GM23338 (cell line): ENCODE results near the gene WNT6. TPM values are rescaled to one million over a fixed set of nuclear protein-coding genes. Genes with fewer than 3 reads are reported as not detected.

Experiments
- ATAC-seq: fragments of 200-7000 bp; cut with Tn5 transposase; 3 replicates; pipeline ENCODE4 v1.9.1; 2020
- DNase-seq: peaks from one replicate; pipeline ENCODE4 v3.0.0-alpha.2; 2015; ENCODE audit warnings: low spot score
- H2AFZ ChIP-seq: fragments of 200-600 bp; sonication (generic); 2 replicates; pipeline ENCODE4 v1.8.0; 2016; ENCODE audit warnings: antibody characterized with exemption, mild to moderate bottlenecking, moderate library complexity
- H3F3A ChIP-seq: fragments of 200-600 bp; sonication (generic); replicated peaks from 2 replicates; pipeline ENCODE4 v1.8.0; 2017; ENCODE audit warnings: antibody characterized with exemption, mixed run types, low read depth
- H3K27ac ChIP-seq: fragments of 200-600 bp; sonication (generic); 2 replicates; pipeline ENCODE4 v1.6.1; 2016; ENCODE audit warnings: low read depth
- H3K27me3 ChIP-seq: fragments of 200-600 bp; sonication (generic); 2 replicates; pipeline ENCODE4 v1.8.0; 2016; ENCODE audit warnings: mild to moderate bottlenecking, mixed run types, moderate library complexity; ENCODE audit not compliant: insufficient read depth
- H3K36me3 ChIP-seq: fragments of 200-600 bp; sonication (generic); 2 replicates; pipeline ENCODE4 v1.8.0; 2016; ENCODE audit warnings: mild to moderate bottlenecking; ENCODE audit not compliant: insufficient read depth
- H3K4me1 ChIP-seq: fragments of 200-600 bp; sonication (generic); 2 replicates; pipeline ENCODE4 v1.8.0; 2016; ENCODE audit warnings: mild to moderate bottlenecking, moderate library complexity; ENCODE audit not compliant: insufficient read depth
- H3K4me2 ChIP-seq: fragments of 200-600 bp; sonication (generic); 2 replicates; pipeline ENCODE4 v1.7.1; 2017; ENCODE audit warnings: mixed run types
- H3K4me3 ChIP-seq: fragments of 200-600 bp; sonication (generic); 2 replicates; pipeline ENCODE4 v1.6.1; 2016; ENCODE audit warnings: mixed run types
- H3K79me2 ChIP-seq: fragments of 200-600 bp; sonication (generic); replicated peaks from 2 replicates; pipeline ENCODE4 v1.8.0; 2017; ENCODE audit warnings: mild to moderate bottlenecking; ENCODE audit not compliant: insufficient read depth
- H3K9me2 ChIP-seq: fragments of 200-600 bp; sonication (generic); 2 replicates; pipeline ENCODE4 v1.8.0; 2017; ENCODE audit not compliant: insufficient read depth
- H4K20me1 ChIP-seq: fragments of 200-600 bp; sonication (generic); replicated peaks from 2 replicates; pipeline ENCODE4 v1.8.0; 2017; ENCODE audit warnings: mild to moderate bottlenecking; ENCODE audit not compliant: insufficient read depth
- H3K27ac Mint-ChIP-seq: 2 replicates; pipeline ENCODE4 v1.8.0; 2020; ENCODE audit warnings: inconsistent platforms, mild to moderate bottlenecking, moderate library complexity, mixed read lengths
- H3K27me3 Mint-ChIP-seq: 3 replicates; pipeline ENCODE4 v1.8.0; 2022; ENCODE audit warnings: low read depth, mild to moderate bottlenecking, moderate library complexity, mixed read lengths, inconsistent platforms; ENCODE audit not compliant: insufficient read depth, poor library complexity
- H3K36me3 Mint-ChIP-seq: 3 replicates; pipeline ENCODE4 v1.8.0; 2021; ENCODE audit warnings: low read depth, mild to moderate bottlenecking, inconsistent platforms, moderate library complexity, mixed read lengths
- H3K4me1 Mint-ChIP-seq: 3 replicates; pipeline ENCODE4 v1.8.0; 2020; ENCODE audit warnings: mild to moderate bottlenecking, inconsistent platforms, mixed read lengths
- H3K4me3 Mint-ChIP-seq: 3 replicates; pipeline ENCODE4 v1.8.0; 2021; ENCODE audit warnings: moderate library complexity, mild to moderate bottlenecking, inconsistent platforms, mixed read lengths
- H3K9me3 Mint-ChIP-seq: 3 replicates; pipeline ENCODE4 v1.8.0; 2020; ENCODE audit warnings: moderate library complexity, mild to moderate bottlenecking, inconsistent platforms, mixed read lengths
- CREB1 ChIP-seq: fragments of 250-450 bp; sonication (Bioruptor Pico); IDR thresholded peaks from 2 replicates; pipeline ENCODE4 v1.5.0; 2020; ENCODE audit warnings: low read depth, mild to moderate bottlenecking, moderate library complexity
- CTCF ChIP-seq, 2 experiments: fragments of 200-600 bp in 1 of 2; sonication (generic) in 1 of 2; conservative IDR thresholded peaks; 2 replicates each; pipeline versions ENCODE4 v1.5.1 to v1.6.1; 2016 to 2017; ENCODE audit warnings: antibody characterized with exemption in 2 of 2, low read depth in 2 of 2, mild to moderate bottlenecking in 2 of 2, moderate library complexity in 1 of 2
- EZH2 ChIP-seq: fragments of 200-600 bp; sonication (generic); IDR thresholded peaks from one replicate; pipeline ENCODE4 v1.8.0; 2017; ENCODE audit warnings: antibody characterized with exemption, mild to moderate bottlenecking, low read depth; ENCODE audit not compliant: unreplicated experiment
- EZH2phosphoT487 ChIP-seq: fragments of 200-600 bp; sonication (generic); IDR thresholded peaks from one replicate; pipeline ENCODE4 v1.8.1; 2018; ENCODE audit warnings: antibody characterized with exemption; ENCODE audit not compliant: unreplicated experiment
- JUNB ChIP-seq: IDR thresholded peaks from one replicate; pipeline ENCODE4 v1.6.1; 2016; ENCODE audit warnings: antibody characterized with exemption; ENCODE audit not compliant: unreplicated experiment
- POLR2AphosphoS5 ChIP-seq: IDR thresholded peaks from 2 replicates; pipeline ENCODE4 v1.6.1; 2016; ENCODE audit warnings: antibody characterized with exemption, low read depth
- ZNF114 ChIP-seq: fragments of 250-450 bp; sonication (Bioruptor Pico); IDR thresholded peaks from 2 replicates; pipeline ENCODE4 v1.5.0; 2020; ENCODE audit warnings: mild to moderate bottlenecking, moderate library complexity
- polyA plus RNA-seq: library from polyadenylated mRNA; unstranded; fragments of >200 nt; fragmentation: Nextera tagmentation; extraction: Ambion mirVana; gene quantifications from 2 replicates; pipeline ENCODE4 v1.2.1, GENCODE V29; 2016
- total RNA-seq: library from RNA; depleted of rRNA; stranded (reverse); fragments of >200 nt; shearing (Covaris generic); gene quantifications from 2 replicates; pipeline ENCODE4 v1.2.3, GENCODE V29; 2014

WNT6 gene
- total and polyA plus RNA-seq, 2 experiments from 2014 or later, result not detected

DNA sequence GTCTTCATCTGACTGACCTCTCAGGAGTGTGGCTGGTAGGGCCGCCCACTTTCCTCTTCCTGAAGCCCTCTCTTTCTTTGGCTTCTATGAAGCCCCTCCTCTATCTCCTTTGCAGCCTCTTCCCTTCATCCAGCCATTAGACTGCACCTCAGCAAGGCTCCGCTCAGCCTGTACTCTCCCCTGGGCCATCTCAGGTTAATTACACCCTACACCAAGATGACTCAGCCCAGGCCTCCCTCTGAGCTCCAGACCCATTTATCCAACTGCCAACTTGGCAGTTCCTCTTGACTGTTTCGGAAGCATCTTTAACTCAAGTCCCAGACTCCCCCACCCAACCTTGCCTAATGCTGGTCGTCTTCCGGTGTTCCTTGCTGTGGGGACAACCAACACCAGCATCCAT is 5.8 kb upstream of the WNT6 start:
- H3K27me3 Mint-ChIP-seq, result peaks cover 64% of the 10 kb centered on the region
- peaks cover 50% of the 10 kb centered on the region for H3K4me1 Mint-ChIP-seq
- H3K4me3 ChIP-seq, result no peak overlapping the region; the same call in 1 of the 2 replicates
- no peaks in the 10 kb centered on the region for H3K36me3 Mint-ChIP-seq
- no peaks in the 10 kb centered on the region for H3K79me2 ChIP-seq
- 0 out of 2 replicates have a peak, but pooled peaks cover 8% of the 10 kb centered on the region for H3F3A ChIP-seq
- TF ChIP-seq ZNF114 (CRISPR knock-in tag) (no peak), EZH2 (peak; percentile 28), JUNB (no peak), CREB1 (no peak), CTCF (conservative IDR thresholded peaks at IDR 0.05; ENCODE audit: low read depth in 2 of 2) (no peak), POLR2AphosphoS5 (no peak), EZH2phosphoT487 (no peak)
- H3K27ac ChIP-seq, result no peak overlapping the region
- H3K4me1 ChIP-seq, result peaks cover 43% of the 10 kb centered on the region
- H3K9me2 ChIP-seq, result no peaks in the 10 kb centered on the region
- H3K9me3 Mint-ChIP-seq, result no peaks in the 10 kb centered on the region
- peak overlapping the region; percentile 45 for H3K4me2 ChIP-seq
- no peaks in the 10 kb centered on the region; the same call in 1 of the 2 replicates for H3K36me3 ChIP-seq
- DNase-seq (no peak), ATAC-seq (peak; percentile 18)
- H3K27me3 ChIP-seq, result peaks cover 68% of the 10 kb centered on the region
- peaks cover 2% of the 10 kb centered on the region for H4K20me1 ChIP-seq
- no peak overlapping the region for H3K4me3 Mint-ChIP-seq
- H2AFZ ChIP-seq, result no peak overlapping the region
- H3K27ac Mint-ChIP-seq, result no peak overlapping the region

- Histone ChIP-seq H3K4me1 (peaks cover 46% of the 10 kb centered on the region), H3K79me2 (no peaks in the 10 kb centered on the region), H2AFZ (no peak overlapping the region), H3K4me2 (peak overlapping the region; percentile 33), H3K4me3 (no peak overlapping the region), H4K20me1 (peaks cover 2% of the 10 kb centered on the region), H3F3A (0 out of 2 replicates have a peak, but pooled peaks cover 10% of the 10 kb centered on the region), H3K27me3 (peaks cover 78% of the 10 kb centered on the region), H3K27ac (no peak overlapping the region), H3K9me2 (no peaks in the 10 kb centered on the region), H3K36me3 (no peaks in the 10 kb centered on the region; the same call in 1 of the 2 replicates)
- H3K27ac Mint-ChIP-seq, result no peak overlapping the region
- peaks cover 55% of the 10 kb centered on the region for H3K4me1 Mint-ChIP-seq
- no peaks in the 10 kb centered on the region; the same call in 2 of the 3 replicates for H3K9me3 Mint-ChIP-seq
- H3K36me3 Mint-ChIP-seq, result no peaks in the 10 kb centered on the region
- TF ChIP-seq EZH2 (peak; percentile 50), CREB1 (no peak)
- H3K4me3 Mint-ChIP-seq, result no peak overlapping the region
- ATAC-seq (no peak), DNase-seq (no peak)
- peaks cover 70% of the 10 kb centered on the region for H3K27me3 Mint-ChIP-seq
These were observed 4.7 kb upstream of the WNT6 start for GRCh38 chr2:218854860-218855259.
